Measurements from ENCODE around the gene IRAK1. TPM values are rescaled to one million over a fixed set of nuclear protein-coding genes. Genes with fewer than 3 reads are reported as not detected.

The IRAK1 gene
- polyA plus RNA-seq, 2 donors = 58.8 to 61.8 TPM

GRCh38 chrX:154015581-154016264, 4.0 kb downstream of the IRAK1 start:
- no peak overlapping the region for H3K4me3 ChIP-seq (ENCODE audit: low read depth in 1 of 2, low read length in 2 of 2)
- 75 to 81% methylated on average over 16 of the region's 16 CpGs for WGBS, 2 donors
- no peaks in the 10 kb centered on the region for H3K27me3 ChIP-seq (ENCODE audit: control insufficient read depth in 1 of 2, insufficient read depth in 2 of 2, low read length in 2 of 2)
- H3K9me3 ChIP-seq (ENCODE audit: control insufficient read depth in 2 of 2, insufficient read depth in 1 of 2, low read depth in 1 of 2, low read length in 1 of 2) = no peaks in the 10 kb centered on the region
- peaks cover 0 to 8% of the 10 kb centered on the region in 2 donors for H3K4me1 ChIP-seq (ENCODE audit: control insufficient read depth in 2 of 2, insufficient read depth in 2 of 2, low read length in 1 of 2)
- H3K36me3 ChIP-seq (ENCODE audit: control insufficient read depth in 2 of 2, insufficient read depth in 2 of 2, low read length in 1 of 2) = peaks cover 0 to 23% of the 10 kb centered on the region in 2 donors
- no peak overlapping the region for H3K27ac ChIP-seq (ENCODE audit: low read depth in 2 of 2, low read length in 1 of 2)

- WGBS, 2 donors = 82 to 87% methylated on average over 24 of the region's 24 CpGs
- Histone ChIP-seq H3K9me3 (ENCODE audit: control insufficient read depth in 2 of 2, insufficient read depth in 1 of 2, low read depth in 1 of 2, low read length in 1 of 2) (no peaks in the 10 kb centered on the region), H3K36me3 (ENCODE audit: control insufficient read depth in 2 of 2, insufficient read depth in 2 of 2, low read length in 1 of 2) (peaks cover 0 to 23% of the 10 kb centered on the region in 2 donors), H3K4me3 (ENCODE audit: low read depth in 1 of 2, low read length in 2 of 2) (no peak overlapping the region), H3K27ac (ENCODE audit: low read depth in 2 of 2, low read length in 1 of 2) (no peak overlapping the region), H3K4me1 (ENCODE audit: control insufficient read depth in 2 of 2, insufficient read depth in 2 of 2, low read length in 1 of 2) (peaks cover 0 to 3% of the 10 kb centered on the region in 2 donors), H3K27me3 (ENCODE audit: control insufficient read depth in 1 of 2, insufficient read depth in 2 of 2, low read length in 2 of 2) (no peaks in the 10 kb centered on the region)
Observed at GRCh38 chrX:154014429-154015380, 5.0 kb downstream of the IRAK1 start.

- peaks cover 0 to 3% of the 10 kb centered on the region in 2 donors for H3K4me1 ChIP-seq (ENCODE audit: control insufficient read depth in 2 of 2, insufficient read depth in 2 of 2, low read length in 1 of 2)
- no peak overlapping the region for H3K4me3 ChIP-seq (ENCODE audit: low read depth in 1 of 2, low read length in 2 of 2)
- WGBS, 2 donors = 44 to 46% methylated on average over 19 to 20 of the region's 20 CpGs
- peaks cover 0 to 23% of the 10 kb centered on the region in 2 donors for H3K36me3 ChIP-seq (ENCODE audit: control insufficient read depth in 2 of 2, insufficient read depth in 2 of 2, low read length in 1 of 2)
- no peak overlapping the region for H3K27ac ChIP-seq (ENCODE audit: low read depth in 2 of 2, low read length in 1 of 2)
- no peaks in the 10 kb centered on the region for H3K27me3 ChIP-seq (ENCODE audit: control insufficient read depth in 1 of 2, insufficient read depth in 2 of 2, low read length in 2 of 2)
- no peaks in the 10 kb centered on the region for H3K9me3 ChIP-seq (ENCODE audit: control insufficient read depth in 2 of 2, insufficient read depth in 1 of 2, low read depth in 1 of 2, low read length in 1 of 2)
Observed at GRCh38 chrX:154013614-154014360, 5.9 kb downstream of the IRAK1 start.

- no peaks in the 10 kb centered on the region for H3K4me1 ChIP-seq (ENCODE audit: control insufficient read depth in 2 of 2, insufficient read depth in 2 of 2, low read length in 1 of 2)
- peaks cover 0 to 23% of the 10 kb centered on the region in 2 donors for H3K36me3 ChIP-seq (ENCODE audit: control insufficient read depth in 2 of 2, insufficient read depth in 2 of 2, low read length in 1 of 2)
- H3K27ac ChIP-seq (ENCODE audit: low read depth in 2 of 2, low read length in 1 of 2) = no peak overlapping the region
- H3K9me3 ChIP-seq (ENCODE audit: control insufficient read depth in 2 of 2, insufficient read depth in 1 of 2, low read depth in 1 of 2, low read length in 1 of 2) = no peaks in the 10 kb centered on the region
- no peaks in the 10 kb centered on the region for H3K27me3 ChIP-seq (ENCODE audit: control insufficient read depth in 1 of 2, insufficient read depth in 2 of 2, low read length in 2 of 2)
- 62 to 76% methylated on average over 11 to 17 of the region's 17 CpGs for WGBS, 2 donors
- no peak overlapping the region for H3K4me3 ChIP-seq (ENCODE audit: low read depth in 1 of 2, low read length in 2 of 2)
Observed at GRCh38 chrX:154013001-154013421, 6.7 kb downstream of the IRAK1 start.

GRCh38 chrX:154012336-154012991, 7.2 kb downstream of the IRAK1 start:
- H3K9me3 ChIP-seq (ENCODE audit: control insufficient read depth in 2 of 2, insufficient read depth in 1 of 2, low read depth in 1 of 2, low read length in 1 of 2) = no peaks in the 10 kb centered on the region
- H3K4me1 ChIP-seq (ENCODE audit: control insufficient read depth in 2 of 2, insufficient read depth in 2 of 2, low read length in 1 of 2) = no peaks in the 10 kb centered on the region
- peaks cover 0 to 23% of the 10 kb centered on the region in 2 donors for H3K36me3 ChIP-seq (ENCODE audit: control insufficient read depth in 2 of 2, insufficient read depth in 2 of 2, low read length in 1 of 2)
- no peaks in the 10 kb centered on the region for H3K27me3 ChIP-seq (ENCODE audit: control insufficient read depth in 1 of 2, insufficient read depth in 2 of 2, low read length in 2 of 2)
- no peak overlapping the region for H3K4me3 ChIP-seq (ENCODE audit: low read depth in 1 of 2, low read length in 2 of 2)
- H3K27ac ChIP-seq (ENCODE audit: low read depth in 2 of 2, low read length in 1 of 2) = no peak overlapping the region
- WGBS, 2 donors = 71 to 82% methylated on average over 17 of the region's 17 CpGs

GRCh38 chrX:154011376-154012335, 8.0 kb downstream of the IRAK1 start:
- H3K27ac ChIP-seq (ENCODE audit: low read depth in 2 of 2, low read length in 1 of 2) = no peak overlapping the region
- H3K36me3 ChIP-seq (ENCODE audit: control insufficient read depth in 2 of 2, insufficient read depth in 2 of 2, low read length in 1 of 2) = peaks cover 0 to 22% of the 10 kb centered on the region in 2 donors
- no peaks in the 10 kb centered on the region for H3K4me1 ChIP-seq (ENCODE audit: control insufficient read depth in 2 of 2, insufficient read depth in 2 of 2, low read length in 1 of 2)
- 80 to 85% methylated on average over 18 of the region's 18 CpGs for WGBS, 2 donors
- no peaks in the 10 kb centered on the region for H3K27me3 ChIP-seq (ENCODE audit: control insufficient read depth in 1 of 2, insufficient read depth in 2 of 2, low read length in 2 of 2)
- H3K4me3 ChIP-seq (ENCODE audit: low read depth in 1 of 2, low read length in 2 of 2) = no peak overlapping the region
- H3K9me3 ChIP-seq (ENCODE audit: control insufficient read depth in 2 of 2, insufficient read depth in 1 of 2, low read depth in 1 of 2, low read length in 1 of 2) = no peaks in the 10 kb centered on the region

GRCh38 chrX:154010330-154011087, 9.2 kb downstream of the IRAK1 start:
- Histone ChIP-seq H3K4me1 (ENCODE audit: control insufficient read depth in 2 of 2, insufficient read depth in 2 of 2, low read length in 1 of 2) (no peaks in the 10 kb centered on the region), H3K9me3 (ENCODE audit: control insufficient read depth in 2 of 2, insufficient read depth in 1 of 2, low read depth in 1 of 2, low read length in 1 of 2) (no peaks in the 10 kb centered on the region), H3K36me3 (ENCODE audit: control insufficient read depth in 2 of 2, insufficient read depth in 2 of 2, low read length in 1 of 2) (peaks cover 0 to 12% of the 10 kb centered on the region in 2 donors), H3K27me3 (ENCODE audit: control insufficient read depth in 1 of 2, insufficient read depth in 2 of 2, low read length in 2 of 2) (no peaks in the 10 kb centered on the region), H3K27ac (ENCODE audit: low read depth in 2 of 2, low read length in 1 of 2) (no peak overlapping the region), H3K4me3 (ENCODE audit: low read depth in 1 of 2, low read length in 2 of 2) (no peak overlapping the region)
- WGBS, 2 donors = 84 to 86% methylated on average over 18 of the region's 18 CpGs

- Histone ChIP-seq H3K27ac (ENCODE audit: low read depth in 2 of 2, low read length in 1 of 2) (no peak overlapping the region), H3K4me1 (ENCODE audit: control insufficient read depth in 2 of 2, insufficient read depth in 2 of 2, low read length in 1 of 2) (no peaks in the 10 kb centered on the region), H3K36me3 (ENCODE audit: control insufficient read depth in 2 of 2, insufficient read depth in 2 of 2, low read length in 1 of 2) (peaks cover 0 to 10% of the 10 kb centered on the region in 2 donors), H3K9me3 (ENCODE audit: control insufficient read depth in 2 of 2, insufficient read depth in 1 of 2, low read depth in 1 of 2, low read length in 1 of 2) (no peaks in the 10 kb centered on the region), H3K27me3 (ENCODE audit: control insufficient read depth in 1 of 2, insufficient read depth in 2 of 2, low read length in 2 of 2) (no peaks in the 10 kb centered on the region), H3K4me3 (ENCODE audit: low read depth in 1 of 2, low read length in 2 of 2) (no peak overlapping the region)
- WGBS, 2 donors = 64 to 78% methylated on average over 4 of the region's 4 CpGs
Observed at GRCh38 chrX:154008521-154008920, 11.2 kb downstream of the IRAK1 start.

All from esophagus (tissue), 2 donors.